ENCODE results near the gene NRN1L.
"Not testable (repeated sequence)": the region's sequence is repeated elsewhere in the genome, so short reads cannot be mapped to it uniquely, and the experiment has no call there.

The NRN1L gene

GRCh38 chr16:67861877-67862276 is 22.8 kb upstream of the NRN1L start:
- no peak for DNase-seq

DNA sequence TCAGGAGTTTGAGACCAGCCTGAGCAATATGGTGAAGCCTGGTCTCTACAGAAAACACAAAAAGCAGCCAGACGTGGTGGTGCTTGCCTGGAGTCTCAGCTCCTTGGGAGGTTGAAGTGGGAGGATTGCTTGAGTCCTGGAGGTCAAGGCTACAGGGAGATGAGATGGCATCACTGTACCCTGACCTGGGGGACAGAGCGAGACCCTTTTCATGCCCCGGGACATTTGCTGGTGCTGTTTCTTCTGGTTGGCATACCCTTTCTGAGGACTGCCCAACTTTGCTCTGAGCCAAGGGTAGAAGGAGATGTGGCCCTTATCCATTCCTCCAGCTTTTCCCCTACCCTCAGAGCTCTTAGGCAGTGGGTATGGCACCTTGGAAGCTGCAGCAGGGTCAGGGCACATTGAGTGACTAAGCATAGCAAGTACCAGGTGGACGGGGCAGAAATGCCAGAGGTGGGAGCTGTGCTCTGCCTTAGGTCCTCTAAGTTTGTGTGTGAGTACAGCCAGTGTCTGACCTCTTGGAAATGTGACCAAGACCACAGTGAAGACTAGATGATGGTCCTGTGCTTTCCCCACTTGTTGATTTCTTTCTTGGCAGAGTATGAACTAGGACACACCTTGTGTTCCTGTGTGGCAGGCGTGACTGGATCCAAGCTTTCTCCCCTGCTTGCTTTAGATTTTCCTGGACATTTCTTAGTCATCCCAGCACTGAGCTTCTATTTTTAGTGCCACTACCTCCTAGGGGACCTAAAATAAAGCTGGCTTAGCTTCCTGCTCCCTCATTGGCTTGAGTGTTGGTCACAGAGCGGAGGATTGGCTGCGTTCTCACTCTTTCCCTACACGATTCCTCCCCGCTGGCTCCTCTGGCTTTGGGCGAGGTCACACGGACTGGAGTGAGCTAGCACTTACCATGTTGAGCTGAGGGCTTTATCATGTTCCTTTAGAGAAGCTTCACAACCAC is 21.8 kb upstream of the NRN1L start:
- DNase-seq, result peak; percentile 64

DNA sequence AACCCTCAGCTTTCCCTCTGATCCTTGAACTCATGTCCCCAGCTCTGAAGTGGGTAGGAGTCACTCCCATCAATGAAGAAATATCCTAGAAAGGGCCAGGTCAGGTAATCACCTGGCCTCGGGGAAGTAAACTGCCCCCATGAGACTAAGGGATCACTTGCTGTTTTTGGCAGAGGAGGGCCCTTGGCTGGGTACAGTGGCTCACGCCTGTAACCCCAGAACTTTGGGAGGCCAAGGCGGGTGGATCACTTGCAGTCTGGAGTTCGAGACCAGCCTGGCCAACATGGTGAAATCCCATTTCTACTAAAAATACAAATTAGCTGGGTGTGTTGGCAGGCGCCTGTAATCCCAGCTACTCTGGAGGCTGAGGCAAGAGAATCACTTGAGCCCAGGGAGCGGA is 20.6 kb upstream of the NRN1L start:
- DNase-seq, result not testable (repeated sequence)

GRCh38 chr16:67864594-67864993 is 20.1 kb upstream of the NRN1L start:
- no peak for DNase-seq

DNA sequence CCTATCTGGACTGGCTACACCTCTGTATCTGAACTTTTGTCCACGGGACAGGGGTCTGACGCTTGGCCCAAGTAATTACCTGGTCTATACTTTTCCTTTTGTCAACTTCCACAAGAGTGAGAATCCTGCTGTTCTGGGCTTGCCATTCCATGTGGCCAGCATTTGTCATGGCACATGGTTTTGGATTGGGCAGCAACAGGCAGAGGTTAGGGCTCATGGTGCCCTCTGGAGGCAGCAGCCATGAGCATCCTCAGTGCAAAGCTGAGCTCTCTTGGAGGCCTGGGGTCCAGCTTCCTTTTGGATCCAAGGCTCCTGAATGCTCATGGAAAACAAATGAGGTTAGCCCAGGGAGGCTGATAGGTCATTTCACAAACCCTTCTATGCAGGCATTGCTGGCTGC is 19.4 kb upstream of the NRN1L start:
- DNase-seq, result no peak

- no peak for DNase-seq
Observed at GRCh38 chr16:67868290-67868689, 16.4 kb upstream of the NRN1L start.

DNA sequence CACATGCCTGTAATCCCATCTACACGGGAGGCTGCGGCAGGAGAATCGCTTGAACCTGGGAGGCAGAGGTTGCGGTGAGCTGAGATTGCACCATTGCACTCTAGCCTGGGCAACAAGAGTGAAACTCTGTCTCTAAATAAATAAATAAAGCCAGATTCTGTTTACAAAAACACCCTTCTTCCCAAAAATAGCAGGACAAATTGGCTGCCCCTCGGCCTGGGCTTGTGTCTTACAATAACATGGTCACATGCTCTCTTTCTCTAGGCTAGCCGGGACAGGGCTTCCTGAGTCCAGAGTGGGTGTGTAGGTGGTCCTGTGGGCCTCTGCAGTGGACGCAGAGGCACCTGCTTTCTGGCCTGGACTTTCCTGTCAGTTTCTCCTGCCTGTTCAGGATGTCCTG is 15.0 kb upstream of the NRN1L start:
- DNase-seq, result no peak

DNA sequence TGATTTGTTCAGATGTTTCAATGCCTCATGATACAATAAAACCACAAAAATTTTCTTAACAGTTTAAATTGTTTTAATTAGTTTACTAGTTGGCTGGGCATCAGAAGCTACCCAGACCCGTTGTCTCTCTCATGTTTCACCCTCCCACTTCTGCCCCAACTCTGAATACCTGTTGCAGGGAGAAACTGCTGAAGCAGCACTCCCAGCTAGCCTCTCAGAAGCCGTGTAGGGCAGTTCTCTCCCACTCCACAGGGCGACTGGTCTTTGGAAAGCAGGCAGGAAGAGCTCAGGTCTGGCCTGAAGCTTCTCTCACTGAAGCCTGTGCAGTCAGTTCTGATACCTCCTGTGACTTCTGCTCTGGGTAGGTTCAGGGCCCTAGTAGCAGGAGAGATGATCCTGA is 13.4 kb upstream of the NRN1L start:
- no peak for DNase-seq

GRCh38 chr16:67872131-67872630 is 12.5 kb upstream of the NRN1L start:
- no peak for DNase-seq

DNA sequence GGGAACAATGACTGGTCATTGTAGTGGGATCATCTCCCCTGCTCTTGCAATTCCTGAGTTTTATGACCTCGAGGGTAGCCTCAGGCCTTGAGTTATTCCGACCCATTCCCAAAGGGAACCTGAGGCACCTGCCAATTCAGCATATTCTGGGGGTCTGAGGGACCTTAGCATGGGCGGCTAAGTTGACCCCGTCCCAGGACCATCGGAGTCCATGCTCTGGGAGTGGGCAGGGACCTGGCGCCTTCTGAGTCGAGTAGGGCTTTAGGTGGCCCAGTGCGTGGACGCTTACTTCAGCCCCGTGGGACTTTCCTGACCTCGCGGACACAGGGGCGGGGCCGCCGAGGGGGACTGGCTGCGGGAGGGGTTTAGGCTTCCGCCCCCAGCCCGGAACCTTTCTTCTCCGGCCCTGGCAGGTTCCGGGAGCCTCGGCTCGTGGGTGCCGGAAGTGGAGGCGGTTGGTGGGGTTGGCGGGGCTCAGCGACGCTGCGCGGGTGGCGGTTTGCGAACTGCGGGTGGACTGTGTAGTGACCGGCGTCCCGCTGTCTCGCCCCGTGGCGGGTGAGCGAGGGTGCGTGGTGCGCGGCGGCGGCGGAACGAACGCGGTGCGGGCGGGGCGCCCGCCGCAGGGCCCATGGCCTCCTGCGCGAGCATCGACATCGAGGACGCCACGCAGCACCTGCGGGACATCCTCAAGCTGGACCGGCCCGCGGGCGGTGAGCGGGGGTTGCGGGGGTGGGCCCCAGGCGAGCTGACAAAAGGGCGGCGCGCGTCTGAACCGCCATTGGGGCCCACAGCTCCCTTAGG is 11.9 kb upstream of the NRN1L start, which contains the start of gene EDC4:
Gene EDC4 (plus strand): TSS at position 422 of the 804 bp plus-strand sequence. CDS start 210 bp downstream, at position 632.
- DNase-seq, result peak; percentile 85

DNA sequence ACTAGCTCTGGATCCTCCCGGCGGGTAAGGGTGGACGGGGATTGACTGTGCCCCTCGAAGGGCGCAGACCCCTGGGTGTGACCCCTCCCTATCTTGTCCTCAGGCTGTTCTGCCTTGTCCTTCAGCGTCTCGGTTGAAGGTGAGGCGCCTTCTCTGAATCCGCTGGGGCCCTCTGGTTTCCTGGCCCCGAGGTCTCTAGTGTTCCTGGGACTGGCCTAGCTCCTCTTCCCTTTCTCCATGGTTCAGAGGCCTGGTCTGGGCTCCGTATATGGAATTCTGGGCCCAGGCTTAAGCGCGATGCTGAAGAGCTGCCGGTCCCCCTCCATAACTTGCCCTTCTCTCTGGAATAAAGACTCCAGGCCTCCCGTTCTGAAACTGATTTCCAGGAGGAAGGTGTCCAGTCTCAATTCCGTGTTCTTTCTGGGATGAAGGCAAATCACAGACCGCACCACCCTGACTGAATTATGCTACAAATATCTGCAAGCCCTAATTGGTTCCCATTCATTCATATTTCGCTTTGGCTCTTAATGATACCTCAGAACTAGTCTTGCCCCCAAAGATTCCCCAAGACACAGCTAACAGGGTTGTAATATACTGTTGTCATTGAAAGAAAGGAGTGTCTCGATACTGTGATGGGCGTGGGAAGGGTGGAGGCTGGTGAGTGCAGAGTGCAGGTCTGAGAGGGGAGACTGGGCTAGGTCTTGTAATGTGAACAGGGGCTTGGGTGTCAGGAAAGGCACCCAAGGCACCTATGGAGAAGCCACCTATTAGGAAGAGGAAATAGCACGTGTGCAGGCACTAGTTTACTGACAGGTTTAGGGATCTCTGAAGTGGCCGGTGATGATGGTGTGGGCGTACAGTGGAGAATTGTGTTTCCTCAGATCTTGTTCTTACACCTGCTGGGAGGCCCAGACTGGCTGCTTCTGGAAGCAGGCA is 11.0 kb upstream of the NRN1L start:
- no peak for DNase-seq

DNA sequence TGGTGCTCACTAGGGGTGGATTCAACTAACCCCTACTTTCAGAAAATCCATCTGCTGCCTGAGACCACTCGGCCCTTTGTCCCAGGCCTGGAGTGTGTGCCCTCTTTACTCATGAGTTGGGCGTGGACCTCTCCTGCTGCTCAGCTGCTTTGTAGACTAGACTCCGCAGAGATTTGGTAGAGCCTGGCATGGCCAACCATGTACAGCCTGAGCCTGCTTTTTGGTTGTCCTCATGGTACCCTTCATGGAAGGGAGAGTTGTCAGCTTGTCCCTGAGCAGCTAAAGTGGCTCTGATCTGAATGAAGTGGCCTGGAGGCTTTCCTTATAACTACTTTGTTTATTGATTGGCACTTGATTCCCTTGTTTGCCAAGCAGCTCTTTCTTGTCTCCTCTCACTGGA is 10.3 kb upstream of the NRN1L start:
- no peak for DNase-seq

GRCh38 chr16:67877064-67877463 is 7.6 kb upstream of the NRN1L start:
- DNase-seq, result no peak

DNA sequence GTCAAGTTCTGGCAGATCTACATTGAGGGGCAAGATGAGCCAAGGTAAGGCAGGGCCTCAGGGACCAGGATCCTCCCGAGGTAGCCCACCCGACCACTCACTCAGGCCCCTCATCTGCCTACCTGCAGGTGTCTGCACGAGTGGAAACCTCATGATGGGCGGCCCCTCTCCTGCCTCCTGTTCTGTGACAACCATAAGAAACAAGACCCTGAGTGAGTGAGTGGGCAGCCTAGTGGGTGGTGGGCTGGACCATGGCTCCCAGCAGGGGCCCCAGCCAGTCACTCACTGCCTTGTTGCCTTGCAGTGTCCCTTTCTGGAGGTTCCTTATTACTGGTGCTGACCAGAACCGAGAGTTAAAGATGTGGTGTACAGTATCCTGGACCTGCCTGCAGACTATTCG is 6.5 kb upstream of the NRN1L start:
- DNase-seq, result no peak

GRCh38 chr16:67878846-67879245 is 5.8 kb upstream of the NRN1L start:
- DNase-seq, result no peak

DNA sequence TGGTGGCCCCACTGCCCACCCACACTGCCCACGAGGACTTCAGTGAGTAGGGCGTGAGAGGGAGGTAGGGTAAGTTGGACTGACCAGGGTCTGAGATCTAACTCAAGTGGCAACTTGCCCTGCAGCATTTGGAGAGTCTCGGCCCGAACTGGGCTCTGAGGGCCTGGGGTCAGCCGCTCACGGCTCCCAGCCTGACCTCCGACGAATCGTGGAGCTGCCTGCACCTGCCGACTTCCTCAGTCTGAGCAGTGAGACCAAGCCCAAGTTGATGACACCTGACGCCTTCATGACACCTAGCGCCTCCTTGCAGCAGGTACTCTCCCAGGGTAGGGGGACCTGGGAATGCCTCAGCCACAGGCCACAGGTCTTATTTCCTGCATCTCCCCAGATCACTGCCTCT is 5.2 kb upstream of the NRN1L start:
- DNase-seq, result no peak

DNA sequence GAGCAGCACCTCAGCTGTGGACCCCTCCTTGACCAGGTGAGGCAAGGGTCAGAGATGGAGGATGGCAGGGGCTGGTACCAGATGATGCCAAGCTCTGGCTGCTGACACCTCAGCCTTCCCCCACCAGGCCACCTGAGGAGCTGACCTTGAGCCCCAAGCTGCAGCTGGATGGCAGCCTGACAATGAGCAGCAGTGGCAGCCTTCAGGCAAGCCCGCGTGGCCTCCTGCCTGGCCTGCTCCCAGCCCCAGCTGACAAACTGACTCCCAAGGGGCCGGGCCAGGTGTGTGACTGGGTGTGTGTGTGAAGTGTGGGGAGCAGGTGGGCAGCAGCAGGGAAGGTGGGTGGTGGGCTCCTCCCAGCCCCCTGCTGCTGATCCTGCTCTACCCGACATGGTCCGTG is 4.7 kb upstream of the NRN1L start:
- no peak for DNase-seq

GRCh38 chr16:67880584-67880983 is 4.1 kb upstream of the NRN1L start:
- no peak for DNase-seq

- DNase-seq, result no peak
Observed at GRCh38 chr16:67881621-67882161, 3.0 kb upstream of the NRN1L start.

GRCh38 chr16:67882374-67883145 is 2.1 kb upstream of the NRN1L start:
- peak; percentile 78 for DNase-seq

GRCh38 chr16:67883146-67883871 is 1.4 kb upstream of the NRN1L start:
- DNase-seq, result no peak
